HepG2 (cell line): ENCODE data around the gene TBC1D20. TPM values are rescaled to one million over a fixed set of nuclear protein-coding genes. Genes with fewer than 3 reads are reported as not detected.
A peak's percentile ranks its signal among the peaks of the same experiment; 100 is the strongest.

ENCODE experiments used
- CBX5 ChIP-seq: sonication (generic); formaldehyde crosslinking; IDR thresholded peaks from 2 replicates; pipeline ENCODE4 v1.4.0; 2020; ENCODE audit warnings: missing genetic modification reagents, borderline replicate concordance
- CEBPG ChIP-seq: IDR thresholded peaks from 2 replicates; pipeline ENCODE4 v1.6.1; 2016
- EP300 ChIP-seq, 3 experiments: sonication (generic) in 1 of 3; formaldehyde crosslinking in 1 of 3; IDR thresholded peaks; 2 replicates each; pipeline versions ENCODE4 v1.5.1 to v1.6.1; 2011 to 2020; ENCODE audit warnings: low read depth in 2 of 3, low read length in 2 of 3, borderline replicate concordance in 1 of 3, improper control_type of control experiment in 1 of 3, mild to moderate bottlenecking in 1 of 3, missing genetic modification reagents in 1 of 3, moderate library complexity in 1 of 3
- FOXJ3 ChIP-seq: sonication (generic); formaldehyde crosslinking; IDR thresholded peaks from 2 replicates; pipeline ENCODE4 v1.4.0; 2020; ENCODE audit warnings: missing genetic modification reagents, mild to moderate bottlenecking, borderline replicate concordance
- FOXP1 ChIP-seq, 2 experiments: fragments of 450-650 bp in 1 of 2; IDR thresholded peaks; 2 replicates each; pipeline ENCODE4 v1.6.1; 2017 to 2018; ENCODE audit warnings: antibody characterized with exemption in 1 of 2
- HOXA5 ChIP-seq: sonication (generic); formaldehyde crosslinking; IDR thresholded peaks from 2 replicates; pipeline ENCODE4 v1.4.0; 2020; ENCODE audit warnings: missing genetic modification reagents
- IKZF5 ChIP-seq: IDR thresholded peaks from 2 replicates; pipeline ENCODE4 v1.6.1; 2018; ENCODE audit warnings: missing genetic modification reagents, mild to moderate bottlenecking, missing compliant biosample characterization
- KDM2A ChIP-seq: sonication (generic); formaldehyde crosslinking; IDR thresholded peaks from 2 replicates; pipeline ENCODE4 v1.4.0; 2020; ENCODE audit warnings: low read depth, missing genetic modification reagents, borderline replicate concordance
- MED1 ChIP-seq: sonication (generic); formaldehyde crosslinking; IDR thresholded peaks from 2 replicates; pipeline ENCODE4 v1.4.0; 2020; ENCODE audit warnings: missing genetic modification reagents
- NR0B2 ChIP-seq: sonication (generic); formaldehyde crosslinking; IDR thresholded peaks from 2 replicates; pipeline ENCODE4 v1.4.0; 2020; ENCODE audit warnings: mild to moderate bottlenecking, missing genetic modification reagents
- SIN3B ChIP-seq: fragments of 150-350 bp; IDR thresholded peaks from 2 replicates; pipeline ENCODE4 v1.6.1; 2014; ENCODE audit warnings: low read length
- SMYD3 ChIP-seq: sonication (generic); formaldehyde crosslinking; IDR thresholded peaks from 2 replicates; pipeline ENCODE4 v1.8.1; 2023; ENCODE audit warnings: mild to moderate bottlenecking, missing genetic modification reagents
- SYNCRIP ChIP-seq: fragments of 200-400 bp; formaldehyde crosslinking; IDR thresholded peaks from 2 replicates; pipeline ENCODE4 v1.6.1; 2018; ENCODE audit warnings: mild to moderate bottlenecking, low read depth, low read length; ENCODE audit not compliant: insufficient read depth
- TOPORS ChIP-seq: sonication (generic); formaldehyde crosslinking; IDR thresholded peaks from 2 replicates; pipeline ENCODE4 v1.8.0; 2023; ENCODE audit warnings: mild to moderate bottlenecking, missing genetic modification reagents
- ZBTB7A ChIP-seq: sonication (generic); formaldehyde crosslinking; IDR thresholded peaks from 2 replicates; pipeline ENCODE4 v1.8.0; 2022; ENCODE audit warnings: mild to moderate bottlenecking, missing genetic modification reagents
- ZMYM2 ChIP-seq: sonication (generic); formaldehyde crosslinking; IDR thresholded peaks from 2 replicates; pipeline ENCODE4 v1.8.0; 2022; ENCODE audit warnings: mild to moderate bottlenecking, missing genetic modification reagents
- ZNF232 ChIP-seq: sonication (generic); formaldehyde crosslinking; IDR thresholded peaks from 2 replicates; pipeline ENCODE4 v1.4.0; 2020; ENCODE audit warnings: missing genetic modification reagents, borderline replicate concordance
- ZNF274 ChIP-seq: sonication (generic); formaldehyde crosslinking; IDR thresholded peaks from 2 replicates; pipeline ENCODE4 v1.5.1; 2020; ENCODE audit warnings: mild to moderate bottlenecking, missing genetic modification reagents
- ZNF331 ChIP-seq: sonication (generic); formaldehyde crosslinking; IDR thresholded peaks from 2 replicates; pipeline ENCODE4 v1.4.0; 2020; ENCODE audit warnings: missing genetic modification reagents
- ZNF503 ChIP-seq: sonication (generic); formaldehyde crosslinking; IDR thresholded peaks from 2 replicates; pipeline ENCODE4 v1.4.0; 2020; ENCODE audit warnings: missing genetic modification reagents
- ZNF552 ChIP-seq: sonication (generic); formaldehyde crosslinking; IDR thresholded peaks from 2 replicates; pipeline ENCODE4 v1.9.0; 2022; ENCODE audit warnings: missing genetic modification reagents, mild to moderate bottlenecking, borderline replicate concordance
- ZXDC ChIP-seq: sonication (generic); formaldehyde crosslinking; IDR thresholded peaks from 2 replicates; pipeline ENCODE4 v1.5.0; 2020; ENCODE audit warnings: mild to moderate bottlenecking, missing genetic modification reagents
- polyA plus RNA-seq, 8 experiments: library from polyadenylated mRNA; depleted of rRNA in 3 of 8; stranded (reverse) in 7 of 8; unstranded in 1 of 8; fragments of >200 nt; fragmentation: Illumina TruSeq in 4 of 8; extraction: Trizol in 4 of 8; gene quantifications; 2 replicates each; pipeline versions ENCODE4 v1.2.1 to v1.2.3, GENCODE V29; 2011 to 2016; ENCODE audit warnings: low read depth in 4 of 8, missing spikeins in 1 of 8, mixed read lengths in 1 of 8; ENCODE audit not compliant: insufficient read depth in 1 of 8
- total RNA-seq, 5 experiments: library from RNA; depleted of rRNA; stranded (reverse); fragments of >200 nt; fragmentation: Illumina TruSeq; extraction: Trizol; gene quantifications; 2 replicates each; pipeline ENCODE4 v1.2.3, GENCODE V29; 2016; ENCODE audit warnings: low read depth in 1 of 5

TBC1D20 gene
- total and polyA plus RNA-seq, 2 of the 13 experiments (the other 11 are each of a cell fraction or from before 2014, with no cell fraction given): 36.6 to 47.1 TPM

GRCh38 chr20:472137-472846 lies 10.0 kb upstream of the TBC1D20 start (continued):
- TF ChIP-seq FOXJ3 (CRISPR knock-in tag): peak; percentile 78; the same call in 1 of the 2 replicates
- TF ChIP-seq SYNCRIP: no peak
- TF ChIP-seq ZNF274 (CRISPR knock-in tag): 0 out of 2 replicates have a peak, but pooled peaks have one; percentile 28
- peak; percentile 59 for TF ChIP-seq ZNF503
- TF ChIP-seq EP300 (IDR thresholded peaks at IDR 0.05; ENCODE audit: low read depth in 2 of 2, low read length in 2 of 2): peak; percentile 34; a peak in 2 of 4 replicates
- TF ChIP-seq EP300 (CRISPR knock-in tag; IDR thresholded peaks at IDR 0.05; ENCODE audit: borderline replicate concordance): no peak
- TF ChIP-seq SMYD3 (CRISPR knock-in tag): 0 out of 2 replicates have a peak, but pooled peaks have one; percentile 13
- TF ChIP-seq SIN3B: no peak
- peak; percentile 12; the same call in 1 of the 2 replicates for TF ChIP-seq FOXP1 (IDR thresholded peaks at IDR 0.05)
- TF ChIP-seq FOXP1 (CRISPR knock-in tag; IDR thresholded peaks at IDR 0.05): peak; percentile 93
- 0 out of 2 replicates have a peak, but pooled peaks have one; percentile 33 for TF ChIP-seq ZXDC (CRISPR knock-in tag)
- TF ChIP-seq CEBPG (CRISPR knock-in tag): 0 out of 2 replicates have a peak, but pooled peaks have one; percentile 28
- TF ChIP-seq ZBTB7A: 0 out of 2 replicates have a peak, but pooled peaks have one; percentile 38
- TF ChIP-seq MED1: peak; percentile 69
- peak; percentile 42; the same call in 1 of the 2 replicates for TF ChIP-seq HOXA5 (CRISPR knock-in tag)
- TF ChIP-seq CBX5 (CRISPR knock-in tag): peak; percentile 42; the same call in 1 of the 2 replicates
- peak; percentile 86; the same call in 1 of the 2 replicates for TF ChIP-seq ZMYM2 (CRISPR knock-in tag)
- TF ChIP-seq ZNF232 (CRISPR knock-in tag): peak; percentile 63; the same call in 1 of the 2 replicates
- peak; percentile 18; the same call in 1 of the 2 replicates for TF ChIP-seq IKZF5
- TF ChIP-seq ZNF552: no peak
- TF ChIP-seq TOPORS: peak; percentile 98
- TF ChIP-seq KDM2A (CRISPR knock-in tag): 0 out of 2 replicates have a peak, but pooled peaks have one; percentile 31
- peak; percentile 8; the same call in 1 of the 2 replicates for TF ChIP-seq ZNF331 (CRISPR knock-in tag)
- no peak for TF ChIP-seq NR0B2 (CRISPR knock-in tag)
